ENCODE data around the gene ZBTB33.

Gene ZBTB33

DNA sequence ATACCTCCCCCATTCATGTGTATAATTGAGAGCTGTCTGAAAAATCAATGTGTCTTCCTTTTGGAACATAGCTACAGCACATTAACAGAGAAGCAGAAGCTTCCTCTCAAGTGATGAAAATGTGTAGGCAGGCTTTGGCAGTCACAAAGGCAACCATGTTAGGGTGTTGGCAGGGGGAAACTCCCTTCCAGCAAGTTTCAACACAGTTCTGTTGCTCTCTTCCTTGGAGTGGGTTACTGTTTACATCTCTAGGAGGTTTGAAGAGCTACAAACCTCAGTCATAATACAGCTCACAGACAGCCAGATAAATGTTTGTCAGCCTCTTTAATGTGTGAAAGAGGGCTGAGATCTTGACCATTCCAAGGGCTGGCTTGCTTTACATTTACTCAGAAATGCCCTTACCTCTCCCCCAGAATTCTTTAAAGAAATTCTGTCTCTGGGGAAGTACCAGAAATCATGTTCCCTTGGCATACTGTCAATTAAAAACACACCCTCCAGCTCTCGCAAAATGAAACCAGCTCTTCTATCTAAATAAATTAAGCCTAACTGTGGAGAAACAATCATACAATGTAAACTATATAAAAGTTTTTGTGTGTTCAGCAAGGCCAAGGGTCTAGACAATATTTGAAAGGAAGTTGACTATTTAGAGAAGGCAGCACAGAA lies 18.9 kb downstream of the ZBTB33 start:
- DNase-seq: no peak

DNA sequence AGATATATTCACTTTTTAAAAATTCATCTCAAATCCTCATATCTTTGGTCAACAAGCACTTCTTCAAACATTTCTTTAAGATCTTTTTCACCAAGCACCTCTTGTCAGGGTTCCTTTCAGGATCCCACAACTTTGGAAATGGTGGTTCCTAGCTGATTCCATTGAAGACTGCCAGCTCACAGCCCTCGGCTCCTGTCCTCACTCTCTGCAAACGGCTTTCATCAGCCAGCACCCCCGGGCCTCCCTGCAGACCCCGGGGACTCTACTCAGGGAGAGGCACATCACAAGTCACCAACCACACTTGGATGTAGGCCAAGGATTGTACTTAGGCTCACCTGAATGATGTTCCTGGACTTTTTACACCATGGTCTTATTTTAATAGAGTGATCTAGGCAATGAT lies 20.0 kb downstream of the ZBTB33 start:
- no peak for DNase-seq

DNA sequence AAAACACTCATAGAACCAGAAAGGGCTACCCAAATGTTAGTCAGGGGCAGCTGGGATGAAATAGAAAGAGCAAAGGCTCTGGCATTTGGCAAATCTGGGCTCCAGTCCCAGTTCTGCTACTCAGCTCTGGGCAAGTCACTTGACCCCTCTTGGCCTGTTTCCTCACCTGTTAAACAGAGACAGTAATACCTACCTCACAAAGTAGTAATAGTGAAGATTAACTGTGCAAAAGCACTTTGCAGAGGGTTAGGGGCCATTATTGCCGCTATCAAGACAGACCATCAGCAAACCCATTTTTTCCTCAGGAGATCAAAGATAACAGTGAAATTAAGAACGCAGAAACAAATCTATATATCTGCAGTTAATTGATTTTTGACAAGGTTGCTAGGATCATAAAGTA lies 20.6 kb downstream of the ZBTB33 start:
- no peak for DNase-seq

DNA sequence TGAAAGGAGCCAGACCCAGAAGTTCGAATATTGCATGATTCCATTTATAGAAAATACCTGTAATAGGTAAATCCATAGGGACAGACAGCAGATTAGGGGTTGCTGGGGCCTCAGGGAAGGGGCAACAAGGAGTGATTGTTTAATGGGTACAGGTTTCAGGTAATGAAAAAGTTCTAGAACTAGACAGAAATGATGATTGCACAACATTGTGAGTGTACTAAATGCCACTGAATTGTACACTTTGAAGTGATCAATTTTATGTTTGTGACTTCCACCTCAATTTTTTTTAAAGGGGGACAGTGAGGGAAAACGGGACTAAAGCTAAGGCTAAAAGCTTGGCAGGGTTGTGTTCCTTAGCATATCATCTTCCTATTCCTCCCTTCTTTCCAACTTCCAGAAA lies 23.5 kb downstream of the ZBTB33 start:
- no peak for DNase-seq

DNA sequence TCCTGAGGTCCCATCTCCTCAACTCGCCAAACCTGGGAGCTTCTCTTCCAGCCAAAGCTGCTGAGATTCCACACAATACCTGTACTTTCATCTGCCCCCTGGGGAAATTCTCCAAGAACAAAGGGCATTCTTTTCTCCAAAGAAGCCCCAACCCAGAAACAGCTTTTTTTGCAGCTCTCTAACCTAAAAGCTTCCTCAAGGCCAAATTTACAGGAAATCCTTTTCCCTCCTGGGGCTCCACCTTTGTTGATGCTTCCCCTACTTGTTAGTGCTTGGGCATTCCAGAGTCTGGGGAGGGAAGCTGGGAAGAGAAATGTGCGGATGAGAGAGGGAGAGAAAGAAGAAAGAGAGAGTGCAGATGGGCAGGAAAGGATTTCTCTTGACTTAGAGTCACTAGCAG lies 24.3 kb downstream of the ZBTB33 start:
- DNase-seq: no peak

DNA sequence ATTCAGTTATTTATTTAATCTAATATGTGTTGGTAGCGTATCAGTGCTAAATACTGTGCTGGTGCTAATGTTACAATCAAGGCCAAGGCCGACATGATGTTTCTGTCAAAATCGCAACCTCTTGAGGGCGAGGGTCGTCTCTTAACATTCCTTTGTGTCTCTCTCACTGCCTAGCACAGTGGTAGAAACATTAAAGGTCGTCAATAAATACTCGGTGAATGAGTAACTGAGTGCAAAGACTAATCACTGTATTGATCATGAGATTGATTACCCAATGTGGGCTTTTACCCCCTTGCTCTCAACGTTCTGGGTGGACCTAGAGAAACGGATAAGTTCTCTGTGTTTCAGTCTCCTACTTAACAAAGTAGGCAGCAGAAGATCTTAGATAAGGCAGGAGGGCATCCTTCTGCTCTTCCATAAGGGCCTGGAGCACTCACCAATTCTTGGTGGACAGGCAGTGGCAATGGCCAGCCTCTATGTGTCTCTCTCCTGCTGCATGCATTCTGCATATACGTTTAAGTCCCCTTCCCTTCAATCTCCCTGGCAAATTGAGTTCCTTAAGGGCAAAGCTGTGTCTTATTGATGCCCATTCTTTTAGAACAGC lies 30.5 kb downstream of the ZBTB33 start:
- no peak for DNase-seq

DNA sequence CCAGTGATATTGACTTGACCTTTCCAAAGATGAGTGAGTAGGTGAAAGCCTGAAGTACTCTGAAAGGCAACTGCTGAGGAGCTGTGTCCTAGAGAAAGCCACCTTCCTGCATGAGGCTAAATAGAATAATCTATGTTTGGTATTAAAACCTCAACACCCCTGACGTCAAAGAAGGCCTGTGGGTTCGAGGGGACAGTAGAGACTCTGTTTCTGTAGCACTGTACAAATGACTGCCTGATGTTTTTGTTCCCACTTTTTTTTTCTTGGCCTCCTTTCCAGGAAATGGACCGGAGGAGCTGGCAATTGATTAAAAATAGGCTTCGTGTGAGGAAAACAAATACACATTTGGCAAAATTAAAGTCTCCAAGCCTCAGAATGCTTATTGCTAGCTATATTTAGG lies 31.1 kb downstream of the ZBTB33 start:
- no peak for DNase-seq

DNA sequence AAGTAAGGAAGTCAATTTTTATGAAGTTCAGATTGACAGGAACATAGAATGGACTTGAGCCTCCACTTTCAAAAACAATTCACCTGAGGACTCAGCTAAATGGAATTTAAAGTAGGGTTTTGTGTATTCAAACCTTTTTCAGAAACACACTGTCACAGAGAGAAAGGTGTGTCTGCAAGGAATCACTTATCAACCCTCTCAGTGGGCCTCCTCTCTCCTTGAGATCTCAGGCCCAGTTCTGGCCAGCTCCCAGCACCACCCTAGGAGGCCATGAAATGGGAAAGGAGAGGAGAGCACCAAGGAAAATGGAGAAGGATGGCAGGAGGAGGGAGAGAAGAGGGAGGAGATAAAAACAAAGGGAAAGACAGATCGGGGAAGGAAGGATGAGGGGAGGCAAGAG lies 32.1 kb downstream of the ZBTB33 start:
- no peak for DNase-seq

DNA sequence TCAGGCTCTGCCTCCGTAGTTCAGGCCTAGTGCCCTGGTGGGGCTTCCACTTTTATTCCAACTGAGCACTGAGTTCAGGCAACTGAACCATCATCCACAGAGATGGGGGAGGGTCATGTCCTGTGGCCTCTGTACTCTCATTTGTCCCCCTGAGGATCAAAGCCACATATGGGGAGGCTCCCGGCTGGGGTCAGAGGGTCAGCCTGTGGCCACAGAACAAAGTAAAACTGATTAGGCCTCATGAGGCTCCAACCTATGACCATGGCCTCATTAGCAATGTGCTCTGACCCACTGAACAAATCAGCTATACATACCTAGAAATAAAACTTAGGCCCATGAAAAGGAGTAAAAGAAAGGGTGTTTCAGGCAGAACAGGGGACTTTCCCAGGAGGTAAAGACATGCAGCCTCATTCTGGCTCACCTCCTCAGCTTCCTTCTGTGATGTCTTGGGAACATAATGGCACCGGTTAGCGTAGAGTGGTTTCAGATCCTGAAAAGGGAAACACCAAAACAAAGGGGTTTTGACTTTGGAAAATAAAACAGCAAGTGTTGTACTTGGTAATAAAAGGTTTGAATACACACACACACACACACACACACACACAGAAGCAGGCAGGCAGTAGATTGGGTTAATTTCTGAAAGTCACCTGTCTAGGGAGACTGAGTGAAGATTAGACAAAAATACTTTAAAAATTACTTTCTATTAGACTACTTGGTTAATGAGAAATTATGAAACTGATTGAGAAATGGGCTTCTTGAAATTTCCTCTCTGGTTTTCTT lies 36.3 kb downstream of the ZBTB33 start:
- DNase-seq: no peak

DNA sequence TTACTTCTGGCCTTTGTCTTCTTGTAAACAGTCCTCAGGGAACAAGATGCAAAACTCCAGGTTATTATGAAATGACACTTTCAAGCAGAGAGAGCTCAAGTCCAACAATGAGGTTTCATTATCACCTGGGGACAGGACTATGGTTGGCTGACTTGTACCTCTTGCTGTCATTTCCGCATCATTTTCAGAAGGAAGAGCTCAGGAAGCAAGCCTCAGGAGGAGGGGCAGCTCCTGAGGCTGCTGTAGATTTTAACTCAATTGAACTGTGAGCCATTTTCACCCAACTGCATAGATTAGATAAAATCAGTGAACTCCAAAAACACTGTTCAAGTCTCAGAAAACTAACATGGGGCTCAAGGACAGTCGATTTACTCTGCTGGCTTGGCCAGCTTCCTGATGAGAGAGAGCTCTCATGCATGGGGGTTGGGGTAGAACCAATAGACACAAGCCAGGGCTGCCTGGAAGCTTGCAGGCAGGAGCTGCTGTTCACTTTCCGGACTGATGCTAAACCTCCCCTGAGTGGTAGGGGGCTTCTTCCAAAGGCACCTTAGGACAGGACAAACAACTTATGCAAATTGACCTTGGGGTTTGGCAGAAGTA lies 37.0 kb downstream of the ZBTB33 start:
- DNase-seq: no peak

DNA sequence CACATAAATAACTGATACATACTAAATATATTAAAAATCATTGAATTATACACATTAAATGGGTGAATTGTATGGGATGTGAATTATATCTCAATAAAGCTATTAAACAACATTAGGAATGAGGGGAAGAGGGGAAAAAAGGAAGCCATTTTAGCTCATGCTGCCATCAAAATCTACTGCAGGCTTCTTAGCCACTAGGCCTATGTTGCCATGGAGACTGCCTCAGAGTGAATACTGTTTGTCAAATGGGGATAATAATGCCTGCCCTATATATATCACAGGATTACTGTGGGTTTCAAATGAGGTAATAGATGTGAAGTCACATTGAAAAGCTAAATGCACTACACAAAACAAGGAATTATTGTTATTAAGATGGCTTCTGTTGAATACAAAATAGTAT lies 39.5 kb downstream of the ZBTB33 start:
- no peak for DNase-seq

DNA sequence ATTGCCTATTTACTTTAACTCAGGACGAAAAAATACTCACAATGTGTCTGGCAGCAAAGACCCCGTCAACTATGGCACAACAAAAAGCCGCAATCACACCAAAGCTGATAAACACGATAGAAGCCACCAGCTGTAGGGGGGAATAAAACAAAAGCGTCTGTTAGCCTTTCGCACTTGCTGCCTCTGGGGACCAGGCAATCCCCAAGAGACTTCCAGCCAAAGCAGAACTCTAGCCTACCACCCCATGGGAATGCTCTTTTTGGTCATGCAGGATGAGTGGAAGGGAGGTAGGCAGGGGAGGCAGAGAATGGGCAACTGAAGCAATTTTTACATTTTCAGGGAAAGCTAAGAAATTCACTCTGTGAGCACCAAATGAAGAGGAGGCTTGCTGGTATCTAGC lies 40.6 kb downstream of the ZBTB33 start:
- no peak for DNase-seq

DNA sequence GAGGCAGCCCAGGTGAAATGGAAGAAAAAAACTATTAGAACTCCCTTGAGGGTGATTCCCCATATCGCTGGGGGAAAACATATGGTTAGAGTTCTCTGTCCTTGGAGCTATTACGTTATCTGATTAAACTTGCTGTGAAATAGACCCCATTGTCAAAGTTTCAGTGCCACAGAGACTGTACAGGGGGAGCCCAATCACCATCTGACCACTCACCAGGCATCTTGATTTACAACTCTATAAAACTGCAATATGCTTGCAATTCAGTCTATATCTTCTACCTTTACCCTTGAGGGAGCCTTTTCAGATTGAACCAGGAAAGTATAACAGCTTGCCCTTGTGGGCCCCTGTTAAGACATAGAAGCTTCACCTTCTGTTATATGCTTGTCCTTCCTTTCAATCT lies 42.4 kb downstream of the ZBTB33 start:
- no peak for DNase-seq

DNA sequence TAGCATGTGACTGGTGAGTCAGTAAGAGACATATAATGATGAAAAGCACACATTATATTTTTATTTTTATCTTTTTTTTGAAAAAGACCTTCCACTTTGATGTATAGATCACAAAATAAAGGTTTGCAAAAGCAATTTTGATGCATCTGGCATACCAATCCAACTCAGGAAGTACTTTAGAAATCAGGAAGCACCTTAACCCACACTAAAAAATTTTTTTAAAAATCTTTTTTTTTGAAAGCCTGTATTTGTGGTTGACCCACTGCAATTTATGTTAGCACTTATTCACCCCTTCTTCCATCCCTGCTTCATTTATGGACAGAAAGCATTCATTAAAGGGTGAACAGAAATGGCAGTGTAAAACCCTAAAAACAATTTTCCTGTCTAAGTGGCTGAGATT lies 44.0 kb downstream of the ZBTB33 start:
- DNase-seq: no peak

DNA sequence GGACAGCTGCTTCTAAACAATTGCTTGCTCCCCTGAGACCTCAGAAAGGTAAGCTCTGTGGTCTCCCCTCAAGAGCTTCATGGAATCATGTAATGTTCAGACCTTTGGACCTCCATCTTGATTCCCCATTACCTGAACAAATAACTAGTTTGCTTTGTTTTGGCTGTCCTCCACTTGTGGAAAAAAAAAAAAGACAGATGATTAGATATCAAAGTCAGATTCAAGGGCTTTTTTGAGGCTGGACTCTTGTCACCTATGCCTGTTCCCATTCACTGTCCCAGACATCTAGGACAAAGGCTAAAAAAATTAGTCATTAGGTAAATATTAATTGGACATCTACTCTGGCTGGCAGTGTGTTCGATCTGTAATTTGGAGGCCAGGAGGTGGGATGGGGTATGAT lies 47.3 kb downstream of the ZBTB33 start:
- no peak for DNase-seq

DNA sequence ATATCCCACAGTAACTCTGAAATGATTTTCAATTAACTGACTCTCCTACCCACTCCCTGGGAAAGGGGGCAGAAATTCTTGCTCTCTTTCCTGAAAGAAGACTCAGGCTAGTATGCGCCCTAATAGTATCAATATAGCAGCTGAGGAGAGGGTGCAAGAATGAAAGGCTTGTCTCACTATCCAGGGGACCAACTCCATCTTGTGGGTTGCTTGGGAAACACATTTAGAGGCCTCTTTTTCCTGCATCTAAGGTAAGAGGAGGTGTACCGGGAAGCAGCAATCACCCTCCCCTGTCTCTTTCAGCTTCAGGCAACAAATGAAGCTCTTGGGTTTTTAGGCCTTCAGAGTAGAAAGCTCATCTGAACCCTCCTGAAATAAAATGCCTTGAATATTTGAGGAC lies 49.3 kb downstream of the ZBTB33 start:
- DNase-seq: no peak

DNA sequence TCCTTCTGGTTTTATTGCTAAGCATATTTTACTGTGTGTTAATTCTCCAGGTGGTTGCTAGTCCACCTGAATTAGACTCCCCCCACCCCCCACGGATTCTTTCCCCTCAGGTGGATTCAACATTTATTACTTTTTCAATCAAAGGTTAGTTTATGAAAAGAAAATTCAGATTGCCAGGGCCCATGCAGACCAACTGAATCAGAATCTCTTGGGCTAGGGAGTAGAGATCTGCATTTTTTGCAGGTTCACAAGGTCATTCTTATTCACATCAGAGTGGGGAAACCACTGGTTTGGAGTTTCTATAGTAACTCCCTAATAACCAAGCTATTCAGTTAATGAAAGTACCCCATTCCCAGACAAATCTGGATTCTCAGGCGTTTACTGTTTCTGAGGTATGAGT lies 50.9 kb downstream of the ZBTB33 start:
- DNase-seq: no peak

DNA sequence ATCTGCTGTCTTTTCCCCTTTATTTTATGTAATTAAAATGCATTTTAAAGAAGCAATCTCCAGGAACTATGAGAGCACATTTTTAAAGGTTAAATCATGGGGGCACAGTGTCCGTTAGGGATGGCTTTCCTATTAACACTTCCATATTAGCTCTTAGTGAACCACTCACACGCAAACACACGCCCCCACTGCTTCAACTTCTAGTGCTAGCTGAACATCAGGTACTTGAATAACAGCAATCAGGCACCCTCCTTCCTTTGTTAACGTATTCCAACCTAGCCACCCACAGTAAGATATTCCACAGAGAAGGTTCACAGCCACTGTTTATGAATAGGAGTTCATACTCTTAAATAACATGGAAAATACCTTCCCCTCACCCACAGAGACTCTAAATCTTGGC lies 51.3 kb downstream of the ZBTB33 start:
- no peak for DNase-seq

DNA sequence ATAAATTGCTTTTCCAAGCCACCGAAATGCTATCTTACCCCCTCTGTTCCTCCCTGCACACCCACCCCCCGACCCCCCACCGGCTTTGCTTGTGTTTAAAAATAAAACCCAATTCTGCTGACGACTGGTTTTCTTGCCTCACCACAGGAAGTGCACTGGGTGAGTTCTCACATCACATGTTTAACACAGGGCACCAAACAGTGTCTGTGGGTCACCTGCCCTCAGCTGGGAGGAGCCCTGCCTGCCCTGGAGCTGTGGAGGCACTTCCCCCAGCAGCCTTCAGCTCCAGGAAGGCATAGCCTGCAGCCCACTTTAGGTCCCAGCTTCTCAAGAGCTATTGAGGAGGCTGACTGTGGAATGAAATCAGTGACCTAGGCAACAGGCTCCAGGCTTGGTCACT lies 51.8 kb downstream of the ZBTB33 start:
- no peak for DNase-seq

DNA sequence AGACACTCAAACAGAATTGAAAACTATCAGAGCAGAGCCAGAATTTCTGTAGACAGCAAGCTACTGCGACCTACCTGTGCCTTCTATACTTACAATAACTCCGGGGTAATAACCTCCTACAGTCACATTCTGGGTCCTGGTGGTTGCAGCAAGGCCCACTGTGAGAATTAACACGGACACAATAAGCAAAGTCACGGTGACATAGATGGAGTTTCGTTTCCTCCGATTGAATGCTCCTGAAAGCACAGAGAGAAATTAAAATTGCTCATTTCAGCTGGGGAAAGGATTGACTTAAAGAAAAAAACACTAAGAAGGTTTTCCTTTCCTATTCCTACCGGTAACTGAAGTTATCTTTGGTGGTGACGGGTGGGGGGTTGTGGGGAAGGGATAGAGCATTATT lies 53.6 kb downstream of the ZBTB33 start:
- no peak for DNase-seq

DNA sequence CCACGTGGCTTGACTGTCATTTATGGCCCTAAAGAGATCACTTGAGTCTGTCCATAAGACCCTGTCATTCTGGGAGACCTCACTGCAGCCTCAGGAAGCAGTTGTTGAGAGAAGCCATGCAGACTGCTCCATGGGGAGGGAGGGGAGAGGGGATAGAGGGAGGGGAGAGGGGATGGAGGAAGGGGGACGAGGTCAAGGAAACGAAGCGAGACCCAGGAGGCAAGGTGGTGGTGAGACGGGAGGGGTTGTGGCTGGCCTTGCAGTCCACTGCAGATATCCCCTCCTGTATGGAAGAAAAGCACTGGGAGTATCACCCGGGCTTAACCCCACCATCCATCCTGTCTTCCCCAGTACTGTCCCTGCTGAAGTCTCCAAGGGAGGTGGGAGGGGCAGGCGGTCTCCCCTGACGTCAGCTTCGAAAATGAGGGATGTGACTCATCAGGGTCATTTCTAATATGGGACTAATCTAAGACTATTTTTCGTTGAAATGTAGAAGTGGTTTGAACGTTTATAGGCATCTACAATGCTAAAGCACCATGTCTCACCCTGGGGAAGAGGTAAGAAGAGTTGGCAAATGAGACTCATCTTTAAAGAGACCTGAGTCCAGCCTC lies 55.0 kb downstream of the ZBTB33 start:
- DNase-seq: no peak

DNA sequence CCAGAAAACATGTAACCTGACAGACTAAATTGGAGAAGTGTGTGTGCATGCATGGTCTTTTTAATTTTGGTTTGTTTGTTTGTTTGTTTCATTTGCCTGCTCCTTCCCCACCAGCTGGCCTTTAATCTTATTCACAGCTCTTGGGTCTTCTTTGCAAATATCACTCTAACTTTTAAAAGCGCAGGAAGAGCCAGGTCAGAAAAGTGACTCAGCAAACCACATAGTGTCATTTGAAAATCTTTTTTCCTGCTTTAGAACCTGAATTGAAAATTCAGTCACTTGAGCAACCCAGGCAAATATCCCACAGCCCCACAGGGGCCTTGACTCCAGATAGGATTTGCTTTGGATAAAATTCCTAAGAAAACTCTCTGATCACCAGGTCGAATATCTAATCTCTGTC lies 56.0 kb downstream of the ZBTB33 start:
- DNase-seq: no peak
